HEK293 (cell line): ENCODE results near the gene MTERF4.

Experiments used
- CTCF ChIA-PET: fragments of 350-600 bp; formaldehyde crosslinking; extraction: SDS; loops from one replicate; lab custom pipeline; 2021; ENCODE audit warnings: antibody characterized with exemption; lab: Yijun Ruan, JAX
- POLR2A ChIA-PET: fragments of 300-600 bp; formaldehyde crosslinking; extraction: SDS; loops from one replicate; lab custom pipeline; 2020; ENCODE audit warnings: antibody characterized with exemption, inconsistent platforms; lab: Yijun Ruan, JAX
- H3K27ac ChIP-seq: fragments of 200-500 bp; sonication (Bioruptor generic); 2 replicates; pipeline ENCODE4 v1.5.1; 2014; ENCODE audit warnings: low read depth, low read length, control low read depth, inconsistent platforms; ENCODE audit errors: extremely low read depth
- H3K36me3 ChIP-seq, 2 experiments: fragments of 200-500 bp in 1 of 2; sonication (Bioruptor generic) in 1 of 2; 1 replicate in 1 of 2; 2 replicates in 1 of 2; pipeline ENCODE4 v1.5.1; 2014 to 2017; ENCODE audit warnings: inconsistent platforms in 2 of 2, low read length in 2 of 2; ENCODE audit not compliant: control insufficient read depth in 2 of 2, insufficient read depth in 1 of 2
- H3K4me1 ChIP-seq: fragments of 200-500 bp; sonication (Bioruptor generic); 2 replicates; pipeline ENCODE4 v1.5.1; 2014; ENCODE audit warnings: mild to moderate bottlenecking, low read length, inconsistent platforms; ENCODE audit not compliant: control insufficient read depth, insufficient read depth
- H3K4me3 ChIP-seq: 2 replicates; pipeline ENCODE4 v1.5.1; 2011; ENCODE audit warnings: low read depth, mild to moderate bottlenecking, control low read depth, low read length, moderate library complexity
- H3K9me3 ChIP-seq: fragments of 200-500 bp; sonication (Bioruptor generic); 2 replicates; pipeline ENCODE4 v1.5.1; 2014; ENCODE audit warnings: low read depth, low read length, inconsistent platforms; ENCODE audit not compliant: control insufficient read depth, insufficient read depth
- SCRT1 ChIP-seq: fragments of 450-650 bp; formaldehyde crosslinking; IDR thresholded peaks from 2 replicates; pipeline ENCODE4 v1.5.1; 2016; ENCODE audit warnings: missing biosample characterization, missing genetic modification characterization, borderline replicate concordance
- SP3 ChIP-seq: fragments of 450-650 bp; formaldehyde crosslinking; IDR thresholded peaks from 2 replicates; pipeline ENCODE4 v1.5.1; 2016; ENCODE audit warnings: missing biosample characterization, missing genetic modification characterization
- ZBTB17 ChIP-seq: fragments of 450-650 bp; formaldehyde crosslinking; IDR thresholded peaks from 2 replicates; pipeline ENCODE4 v1.5.1; 2016; ENCODE audit warnings: missing biosample characterization, missing genetic modification characterization
- ZBTB44 ChIP-seq: fragments of 450-650 bp; IDR thresholded peaks from 2 replicates; pipeline ENCODE4 v1.5.1; 2018; ENCODE audit warnings: missing biosample characterization, mild to moderate bottlenecking, missing genetic modification characterization
- ZNF10 ChIP-seq: fragments of 450-650 bp; formaldehyde crosslinking; IDR thresholded peaks from 2 replicates; pipeline ENCODE4 v1.5.1; 2017; ENCODE audit warnings: missing biosample characterization, missing genetic modification characterization
- ZNF169 ChIP-seq: fragments of 450-650 bp; formaldehyde crosslinking; IDR thresholded peaks from 2 replicates; pipeline ENCODE4 v1.5.1; 2016; ENCODE audit warnings: missing biosample characterization, missing genetic modification characterization
- ZNF184 ChIP-seq: fragments of 450-650 bp; IDR thresholded peaks from 2 replicates; pipeline ENCODE4 v1.5.1; 2018; ENCODE audit warnings: missing biosample characterization, mild to moderate bottlenecking, missing genetic modification characterization
- ZNF324 ChIP-seq: fragments of 450-650 bp; formaldehyde crosslinking; IDR thresholded peaks from 2 replicates; pipeline ENCODE4 v1.5.1; 2016; ENCODE audit warnings: missing biosample characterization, missing genetic modification characterization
- ZNF449 ChIP-seq: fragments of 450-650 bp; formaldehyde crosslinking; IDR thresholded peaks from 2 replicates; pipeline ENCODE4 v1.5.1; 2017; ENCODE audit warnings: missing biosample characterization, mild to moderate bottlenecking, missing genetic modification characterization, moderate library complexity
- ZNF514 ChIP-seq: fragments of 450-650 bp; formaldehyde crosslinking; IDR thresholded peaks from 2 replicates; pipeline ENCODE4 v1.5.1; 2016; ENCODE audit warnings: missing biosample characterization, missing genetic modification characterization
- ZNF792 ChIP-seq: fragments of 450-650 bp; formaldehyde crosslinking; IDR thresholded peaks from 2 replicates; pipeline ENCODE4 v1.5.1; 2016; ENCODE audit warnings: missing biosample characterization, missing genetic modification characterization
- ZSCAN23 ChIP-seq: fragments of 450-650 bp; formaldehyde crosslinking; IDR thresholded peaks from 2 replicates; pipeline ENCODE4 v1.5.1; 2016; ENCODE audit warnings: missing biosample characterization, missing genetic modification characterization
- ZSCAN4 ChIP-seq: fragments of 450-650 bp; formaldehyde crosslinking; IDR thresholded peaks from 2 replicates; pipeline ENCODE4 v1.5.1; 2017; ENCODE audit warnings: missing biosample characterization, missing genetic modification characterization
- TF ChIP-seq, protein P1 (sequence below): fragments of 450-650 bp; formaldehyde crosslinking; optimal IDR thresholded peaks from 2 replicates; pipeline ENCODE3; 2016; ENCODE audit warnings: missing biosample characterization, mild to moderate bottlenecking, missing genetic modification characterization
- TF ChIP-seq, protein P2 (sequence below): fragments of 450-650 bp; formaldehyde crosslinking; conservative IDR thresholded peaks from 2 replicates; pipeline ENCODE4 v1.5.1; 2016; ENCODE audit warnings: low read depth, missing biosample characterization, missing genetic modification characterization

MTERF4 gene

DNA sequence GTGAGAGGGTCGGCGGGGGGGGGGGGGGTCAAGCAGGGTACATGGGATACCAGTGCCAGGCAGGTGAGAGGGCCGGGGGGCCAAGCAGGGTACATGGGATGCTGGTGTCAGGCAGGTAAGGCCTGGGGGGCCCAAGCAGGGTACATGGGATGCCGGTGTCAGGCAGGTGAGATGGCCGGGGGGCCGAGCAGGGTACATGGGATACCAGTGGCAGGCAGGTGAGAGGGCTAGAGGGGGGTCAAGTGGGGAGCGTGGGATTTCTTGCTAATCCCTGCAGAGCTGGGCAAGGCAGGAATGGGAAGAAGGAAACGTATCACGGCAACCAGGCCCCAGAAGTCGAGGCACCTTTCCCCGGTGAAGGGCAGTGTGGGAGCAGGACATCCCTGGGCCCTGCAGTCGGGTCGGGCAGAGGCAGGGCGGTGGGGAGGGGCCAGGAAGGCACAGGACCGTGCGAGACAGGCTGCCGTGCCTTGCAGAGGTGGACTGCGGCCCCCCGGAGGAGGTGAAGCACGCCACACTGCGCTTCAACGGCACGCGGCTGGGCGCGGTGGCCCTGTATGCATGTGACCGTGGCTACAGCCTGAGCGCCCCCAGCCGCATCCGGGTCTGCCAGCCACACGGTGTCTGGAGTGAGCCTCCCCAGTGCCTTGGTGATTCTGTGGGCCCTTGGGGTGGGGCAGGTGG, 49.3 kb downstream of the MTERF4 start:
- H3K36me3 ChIP-seq: no peaks in the 10 kb centered on the region
- no peak for TF ChIP-seq SP3 (tag by site-specific recombination)
- no peak for TF ChIP-seq ZBTB17 (tag by site-specific recombination)
- no peak for TF ChIP-seq ZSCAN4
- TF ChIP-seq ZNF449 (tag by site-specific recombination): no peak
- no peak for TF ChIP-seq SCRT1 (tag by site-specific recombination)
- no peak for TF ChIP-seq ZSCAN23 (tag by site-specific recombination)
- no peak for TF ChIP-seq ZNF324 (tag by site-specific recombination)
- no peak for TF ChIP-seq ZNF792 (tag by site-specific recombination)
- no peak for TF ChIP-seq ZNF514 (tag by site-specific recombination)
- TF ChIP-seq ZNF169 (tag by site-specific recombination): no peak
- TF ChIP-seq, protein P1, sequence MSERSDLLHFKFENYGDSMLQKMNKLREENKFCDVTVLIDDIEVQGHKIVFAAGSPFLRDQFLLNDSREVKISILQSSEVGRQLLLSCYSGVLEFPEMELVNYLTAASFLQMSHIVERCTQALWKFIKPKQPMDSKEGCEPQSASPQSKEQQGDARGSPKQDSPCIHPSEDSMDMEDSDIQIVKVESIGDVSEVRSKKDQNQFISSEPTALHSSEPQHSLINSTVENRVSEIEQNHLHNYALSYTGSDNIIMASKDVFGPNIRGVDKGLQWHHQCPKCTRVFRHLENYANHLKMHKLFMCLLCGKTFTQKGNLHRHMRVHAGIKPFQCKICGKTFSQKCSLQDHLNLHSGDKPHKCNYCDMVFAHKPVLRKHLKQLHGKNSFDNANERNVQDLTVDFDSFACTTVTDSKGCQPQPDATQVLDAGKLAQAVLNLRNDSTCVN (tag by site-specific recombination): no peak
- TF ChIP-seq ZNF184 (tag by site-specific recombination): no peak
- TF ChIP-seq ZBTB44 (tag by site-specific recombination): no peak
- TF ChIP-seq, protein P2, sequence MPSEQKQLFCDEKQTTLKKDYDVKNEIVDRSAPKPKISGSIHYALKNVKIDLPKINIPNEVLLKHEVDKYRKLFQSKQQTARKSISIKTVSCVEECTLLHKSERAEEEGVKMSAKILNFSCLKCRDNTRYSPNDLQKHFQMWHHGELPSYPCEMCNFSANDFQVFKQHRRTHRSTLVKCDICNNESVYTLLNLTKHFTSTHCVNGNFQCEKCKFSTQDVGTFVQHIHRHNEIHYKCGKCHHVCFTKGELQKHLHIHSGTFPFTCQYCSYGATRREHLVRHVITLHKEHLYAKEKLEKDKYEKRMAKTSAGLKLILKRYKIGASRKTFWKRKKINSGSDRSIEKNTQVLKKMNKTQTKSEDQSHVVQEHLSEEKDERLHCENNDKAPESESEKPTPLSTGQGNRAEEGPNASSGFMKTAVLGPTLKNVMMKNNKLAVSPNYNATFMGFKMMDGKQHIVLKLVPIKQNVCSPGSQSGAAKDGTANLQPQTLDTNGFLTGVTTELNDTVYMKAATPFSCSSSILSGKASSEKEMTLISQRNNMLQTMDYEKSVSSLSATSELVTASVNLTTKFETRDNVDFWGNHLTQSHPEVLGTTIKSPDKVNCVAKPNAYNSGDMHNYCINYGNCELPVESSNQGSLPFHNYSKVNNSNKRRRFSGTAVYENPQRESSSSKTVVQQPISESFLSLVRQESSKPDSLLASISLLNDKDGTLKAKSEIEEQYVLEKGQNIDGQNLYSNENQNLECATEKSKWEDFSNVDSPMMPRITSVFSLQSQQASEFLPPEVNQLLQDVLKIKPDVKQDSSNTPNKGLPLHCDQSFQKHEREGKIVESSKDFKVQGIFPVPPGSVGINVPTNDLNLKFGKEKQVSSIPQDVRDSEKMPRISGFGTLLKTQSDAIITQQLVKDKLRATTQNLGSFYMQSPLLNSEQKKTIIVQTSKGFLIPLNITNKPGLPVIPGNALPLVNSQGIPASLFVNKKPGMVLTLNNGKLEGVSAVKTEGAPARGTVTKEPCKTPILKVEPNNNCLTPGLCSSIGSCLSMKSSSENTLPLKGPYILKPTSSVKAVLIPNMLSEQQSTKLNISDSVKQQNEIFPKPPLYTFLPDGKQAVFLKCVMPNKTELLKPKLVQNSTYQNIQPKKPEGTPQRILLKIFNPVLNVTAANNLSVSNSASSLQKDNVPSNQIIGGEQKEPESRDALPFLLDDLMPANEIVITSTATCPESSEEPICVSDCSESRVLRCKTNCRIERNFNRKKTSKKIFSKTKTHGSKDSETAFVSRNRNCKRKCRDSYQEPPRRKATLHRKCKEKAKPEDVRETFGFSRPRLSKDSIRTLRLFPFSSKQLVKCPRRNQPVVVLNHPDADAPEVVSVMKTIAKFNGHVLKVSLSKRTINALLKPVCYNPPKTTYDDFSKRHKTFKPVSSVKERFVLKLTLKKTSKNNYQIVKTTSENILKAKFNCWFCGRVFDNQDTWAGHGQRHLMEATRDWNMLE (tag by site-specific recombination): no peak
- no peak for TF ChIP-seq ZNF10 (tag by site-specific recombination)
- H3K27ac ChIP-seq: no peak overlapping the region
- no peaks in the 10 kb centered on the region for H3K4me1 ChIP-seq
- H3K9me3 ChIP-seq: no peaks in the 10 kb centered on the region
- no peak overlapping the region for H3K4me3 ChIP-seq
- ChIA-PET CTCF (interaction anchor here (0.5 kb wide), 1 partner anchor 68 kb away, joined by 4 read pairs; no protein-coding TSS in a partner anchor), POLR2A (no interaction called here)
